Spleen (tissue), 11 donors: ENCODE measurements around the gene CREB3. TPM values are rescaled to one million over a fixed set of nuclear protein-coding genes. Genes with fewer than 3 reads are reported as not detected.

Source experiments
- DNase-seq: peaks from one replicate; pipeline ENCODE4 v3.0.0-alpha.2; 2020
- H3K27ac ChIP-seq, 8 donors: fragments of 200-600 bp; sonication (generic) in 7 of 8; 1 replicate in 4 of 8; 2 replicates in 4 of 8; pipeline versions ENCODE4 v1.5.0 to v1.8.0; 2016 to 2021; ENCODE audit warnings: inconsistent platforms in 4 of 8, mild to moderate bottlenecking in 4 of 8, moderate library complexity in 1 of 8
- H3K27me3 ChIP-seq, 7 donors: fragments of 200-600 bp; sonication (generic) in 6 of 7; replicated peaks in 1 of 7; 1 replicate in 4 of 7; 2 replicates in 3 of 7; pipeline versions ENCODE4 v1.5.0 to v1.8.0; 2016 to 2021; ENCODE audit warnings: inconsistent platforms in 3 of 7, mild to moderate bottlenecking in 1 of 7
- H3K36me3 ChIP-seq, 6 donors: fragments of 200-600 bp; sonication (generic) in 5 of 6; 1 replicate in 4 of 6; 2 replicates in 2 of 6; pipeline versions ENCODE4 v1.5.0 to v1.8.0; 2016 to 2021; ENCODE audit warnings: inconsistent platforms in 2 of 6
- H3K4me1 ChIP-seq, 6 donors: fragments of 200-600 bp; sonication (generic) in 5 of 6; 1 replicate in 3 of 6; 2 replicates in 3 of 6; pipeline versions ENCODE4 v1.5.0 to v1.8.0; 2016 to 2021; ENCODE audit warnings: inconsistent platforms in 3 of 6
- H3K4me3 ChIP-seq, 8 donors: fragments of 200-600 bp; sonication (generic) in 7 of 8; 1 replicate in 4 of 8; 2 replicates in 4 of 8; pipeline versions ENCODE4 v1.5.0 to v1.8.0; 2016 to 2021; ENCODE audit warnings: inconsistent platforms in 4 of 8, mild to moderate bottlenecking in 4 of 8, moderate library complexity in 2 of 8
- H3K9me3 ChIP-seq, 8 donors: fragments of 200-600 bp; sonication (generic) in 7 of 8; 1 replicate in 4 of 8; 2 replicates in 4 of 8; pipeline versions ENCODE4 v1.5.0 to v1.8.0; 2016 to 2021; ENCODE audit warnings: inconsistent platforms in 4 of 8
- CTCF ChIP-seq, 11 experiments: fragments of 200-600 bp in 7 of 11; fragments of 450-650 bp in 4 of 11; sonication (generic) in 4 of 11; IDR thresholded peaks in 8 of 11; conservative IDR thresholded peaks in 3 of 11; 1 replicate in 7 of 11; 2 replicates in 4 of 11; pipeline versions ENCODE4 v1.4.0 to v1.8.0; 2016 to 2021; ENCODE audit warnings: antibody characterized with exemption in 11 of 11, inconsistent platforms in 4 of 11, mild to moderate bottlenecking in 1 of 11
- POLR2A ChIP-seq, 3 donors: fragments of 450-650 bp; IDR thresholded peaks; one replicate each; pipeline ENCODE4 v1.5.1; 2017; ENCODE audit warnings: antibody characterized with exemption in 3 of 3, mild to moderate bottlenecking in 1 of 3
- POLR2AphosphoS5 ChIP-seq, 3 donors: sonication (generic); formaldehyde crosslinking; IDR thresholded peaks; one replicate each; pipeline ENCODE4 v1.5.1; 2017; ENCODE audit warnings: antibody characterized with exemption in 3 of 3
- WGBS, 5 donors: extraction: QIAGEN DNeasy Blood & Tissue Kit in 3 of 5; methylation state at CpG; one replicate each; pipeline versions ENCODE4 v1.1.5 to v1.1.7; 2013 to 2018; 5-methylcytosine and 5-hydroxymethylcytosine counted together
- intact Hi-C: fragments of 100-400 bp; cut with DNase I; formaldehyde crosslinking; loops from one replicate; pipeline ENCODE4 v1.15.0; 2023; ENCODE audit warnings: low total_unique reads
- polyA plus RNA-seq, 3 donors: library from polyadenylated mRNA; stranded (reverse); fragments of 200-250 nt; gene quantifications; one replicate each; pipeline ENCODE4 v1.2.1, GENCODE V29; 2013
- total RNA-seq, 7 donors: library from RNA; depleted of rRNA in 3 of 7; stranded (reverse); fragments of >200 nt in 3 of 7; fragmentation: NEBNext Ultra II Directional in 4 of 7; extraction: Animal tissue kit (Norgen Biotek cat#: 25700) in 4 of 7; gene quantifications; one replicate each; pipeline versions ENCODE4 v1.1.0 to v1.2.1, GENCODE V29; 2016 to 2021
- donor health status: healthy with polysubstance abuse.
- donor health status: DM: no; HTN: no; CAD: no; lungs with moderate emphysema.
- donor health status: DM: no; HTN: no; CAD: no.
- donor health status: Bipolar disorder and iron deficiency.
- donor health status: healthy.
- donor health status: DM: no; HTN: no; CAD: no.
- donor health status: DM: yes; HTN: yes; CAD: no.

CREB3 gene
- total and polyA plus RNA-seq, 10 donors: 14.7 to 35.9 (median 25.7) TPM

- Histone ChIP-seq H3K9me3 (no peaks in the 10 kb centered on the region), H3K27me3 (no peaks in the 10 kb centered on the region), H3K27ac (peak overlapping the region in 2 of 8 donors; percentile 7 to 42), H3K4me3 (no peak overlapping the region), H3K4me1 (peaks cover 0 to 7% (median under 1%) of the 10 kb centered on the region in 6 donors), H3K36me3 (peaks cover 18 to 100% (median 100%) of the 10 kb centered on the region in 6 donors)
- intact Hi-C loops: no loop called here
- DNase-seq: no peak
- no peak for TF ChIP-seq CTCF (IDR thresholded peaks at IDR 0.05 in 8 of 11, conservative IDR thresholded peaks at IDR 0.05 in 3 of 11)
- no peak for TF ChIP-seq POLR2A (IDR thresholded peaks at IDR 0.05)
- TF ChIP-seq POLR2AphosphoS5 (IDR thresholded peaks at IDR 0.05): no peak
- WGBS, 5 donors: 80 to 91% (median 87%) methylated on average over 3 of the region's 3 CpGs
These were observed 18.9 kb upstream of the CREB3 start for GRCh38 chr9:35713578-35713977.

DNA sequence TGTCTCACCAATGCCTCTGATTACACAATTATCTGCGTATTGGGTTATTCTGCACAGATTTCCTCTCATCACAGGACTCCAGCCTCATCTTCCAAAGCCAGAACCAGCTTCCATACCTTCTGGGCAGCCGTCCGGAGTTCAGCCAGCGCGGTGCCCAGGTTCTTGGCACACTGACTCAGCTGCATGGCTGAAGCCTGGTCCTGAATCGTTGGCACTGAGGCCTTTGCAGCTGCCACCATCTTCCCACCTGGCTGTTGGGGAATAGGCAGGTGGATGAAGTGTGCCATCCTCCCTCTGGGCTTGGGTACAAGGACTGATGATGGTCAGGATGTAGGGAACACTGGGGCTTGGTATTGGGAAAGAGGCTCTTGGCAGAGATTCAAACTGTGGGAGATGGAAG lies 18.3 kb upstream of the CREB3 start:
- intact Hi-C loops: no loop called here
- no peak for DNase-seq
- Histone ChIP-seq H3K4me3 (no peak overlapping the region), H3K27ac (peak overlapping the region in 2 of 8 donors; percentile 7 to 42), H3K27me3 (no peaks in the 10 kb centered on the region), H3K4me1 (peaks cover 0 to 13% (median 5%) of the 10 kb centered on the region in 6 donors), H3K9me3 (no peaks in the 10 kb centered on the region), H3K36me3 (peaks cover 14 to 100% (median 100%) of the 10 kb centered on the region in 6 donors)
- TF ChIP-seq POLR2AphosphoS5 (IDR thresholded peaks at IDR 0.05) (no peak), CTCF (IDR thresholded peaks at IDR 0.05 in 8 of 11, conservative IDR thresholded peaks at IDR 0.05 in 3 of 11) (no peak), POLR2A (IDR thresholded peaks at IDR 0.05) (no peak)
- 90 to 96% (median 93%) methylated on average over 6 of the region's 6 CpGs for WGBS, 5 donors

DNA sequence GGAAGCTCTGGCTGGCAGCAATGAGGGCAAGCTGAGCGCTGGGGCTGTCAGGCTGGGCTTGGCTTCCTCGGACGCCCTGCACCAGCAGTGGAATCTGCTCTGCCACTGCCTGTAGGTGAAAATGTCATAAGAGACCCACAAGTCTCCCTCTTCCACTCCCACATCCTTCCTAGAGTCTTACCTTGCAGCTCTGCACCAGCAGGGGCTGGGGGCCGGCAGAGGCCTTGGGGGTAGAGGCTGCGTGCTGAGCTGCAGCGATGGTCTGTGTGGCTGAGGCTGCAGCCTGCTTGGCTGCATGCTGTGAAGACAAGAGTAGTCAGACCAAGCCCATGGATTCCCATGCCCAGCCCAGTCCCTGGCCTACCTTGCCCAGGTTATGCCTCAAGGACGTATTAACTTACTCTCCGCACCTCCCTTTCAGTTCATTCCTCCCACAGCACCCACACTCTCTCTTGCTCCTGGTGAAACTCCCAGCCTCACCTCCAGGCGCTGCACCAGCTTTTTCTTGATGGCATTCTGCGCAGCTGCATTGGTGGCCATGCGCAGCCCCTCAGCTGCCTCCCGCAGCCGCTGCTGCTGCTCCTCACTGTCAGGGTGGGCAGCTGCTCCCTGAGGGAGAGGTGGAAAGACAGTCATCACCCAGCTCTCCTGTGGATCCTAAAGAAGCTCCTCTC lies 17.8 kb upstream of the CREB3 start:
- peak overlapping the region in 2 of 8 donors; percentile 31 to 42 for H3K27ac ChIP-seq
- peaks cover 0 to 19% (median 7%) of the 10 kb centered on the region in 6 donors for H3K4me1 ChIP-seq
- no peak for TF ChIP-seq POLR2A (IDR thresholded peaks at IDR 0.05)
- TF ChIP-seq POLR2AphosphoS5 (IDR thresholded peaks at IDR 0.05): peak; percentile 36 to 73 (median 37)
- intact Hi-C loops: no loop called here
- H3K36me3 ChIP-seq: peaks cover 14 to 100% (median 100%) of the 10 kb centered on the region in 6 donors
- DNase-seq: no peak
- 89 to 96% (median 93%) methylated on average over 13 of the region's 13 CpGs for WGBS, 5 donors
- H3K4me3 ChIP-seq: no peak overlapping the region
- H3K9me3 ChIP-seq: no peaks in the 10 kb centered on the region
- no peaks in the 10 kb centered on the region for H3K27me3 ChIP-seq

DNA sequence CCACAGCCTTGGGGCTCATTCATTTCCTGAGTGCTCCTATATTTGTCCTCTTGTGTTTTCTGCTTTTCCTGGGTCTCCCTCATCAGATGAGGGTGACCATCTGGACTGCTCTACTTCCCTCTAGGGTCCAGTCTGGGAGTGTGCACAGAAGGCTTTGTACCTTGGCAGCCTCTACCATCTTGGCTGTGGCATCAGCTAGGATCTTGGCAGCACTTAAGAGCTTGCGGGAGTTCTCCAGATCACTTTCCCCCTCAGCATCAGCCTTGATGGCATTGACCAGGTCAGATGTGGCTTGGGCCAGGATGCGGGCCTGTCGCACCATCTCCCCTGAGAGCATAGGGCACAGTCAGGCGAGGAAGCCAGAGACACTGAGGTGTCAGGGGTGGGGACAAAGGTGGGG lies 16.2 kb upstream of the CREB3 start:
- Histone ChIP-seq H3K4me3 (no peak overlapping the region), H3K27me3 (no peaks in the 10 kb centered on the region), H3K27ac (peak overlapping the region in 1 of 8 donors; percentile 8), H3K36me3 (peaks cover 18 to 100% (median 100%) of the 10 kb centered on the region in 6 donors), H3K4me1 (peaks cover 0 to 22% (median 9%) of the 10 kb centered on the region in 6 donors), H3K9me3 (no peaks in the 10 kb centered on the region)
- WGBS, 5 donors: 86 to 93% (median 92%) methylated on average over 3 to 4 of the region's 4 CpGs
- TF ChIP-seq CTCF (IDR thresholded peaks at IDR 0.05 in 8 of 11, conservative IDR thresholded peaks at IDR 0.05 in 3 of 11) (no peak), POLR2AphosphoS5 (IDR thresholded peaks at IDR 0.05) (peak; percentile 12 to 37 (median 30))
- intact Hi-C loops: no loop called here
- no peak for DNase-seq
